Fibroblast of the conjunctiva (primary cell): Measurements from ENCODE around the gene KIAA1755.
"Not testable (repeated sequence)": the region's sequence is repeated elsewhere in the genome, so short reads cannot be mapped to it uniquely, and the experiment has no call there.

Experiments
- DNase-seq: peaks from one replicate; pipeline ENCODE4 v3.0.0-alpha.2; 2010; ENCODE audit warnings: low read depth

KIAA1755 gene

GRCh38 chr20:38261054-38261390 lies 487 bp upstream of the KIAA1755 start:
- DNase-seq, result no peak

GRCh38 chr20:38260025-38260377 lies 534 bp downstream of the KIAA1755 start:
- DNase-seq, result no peak

- no peak for DNase-seq
Measured at GRCh38 chr20:38258545-38259215, 1.9 kb downstream of the KIAA1755 start.

GRCh38 chr20:38256966-38257365 lies 3.6 kb downstream of the KIAA1755 start:
- no peak for DNase-seq

- DNase-seq, result no peak
Measured at GRCh38 chr20:38256021-38256420, 4.5 kb downstream of the KIAA1755 start.

- DNase-seq, result no peak
Measured at GRCh38 chr20:38255393-38255792, 5.1 kb downstream of the KIAA1755 start.

- DNase-seq, result not testable (repeated sequence)
Measured at GRCh38 chr20:38254621-38255020, 5.9 kb downstream of the KIAA1755 start.

- no peak for DNase-seq
Measured at GRCh38 chr20:38253571-38253970, 7.0 kb downstream of the KIAA1755 start.

GRCh38 chr20:38252292-38253288 lies 7.9 kb downstream of the KIAA1755 start:
- no peak for DNase-seq

GRCh38 chr20:38251441-38251840 lies 9.1 kb downstream of the KIAA1755 start:
- DNase-seq, result not testable (repeated sequence)

GRCh38 chr20:38250609-38251008 lies 9.9 kb downstream of the KIAA1755 start:
- no peak for DNase-seq

GRCh38 chr20:38249536-38250310 lies 10.8 kb downstream of the KIAA1755 start:
- DNase-seq, result no peak

- DNase-seq, result no peak
Measured at GRCh38 chr20:38248133-38248532, 12.4 kb downstream of the KIAA1755 start.

- DNase-seq, result not testable (repeated sequence)
Measured at GRCh38 chr20:38247725-38248124, 12.8 kb downstream of the KIAA1755 start.

- no peak for DNase-seq
Measured at GRCh38 chr20:38247166-38247509, 13.4 kb downstream of the KIAA1755 start.

- peak; percentile 31 for DNase-seq
Measured at GRCh38 chr20:38246357-38247165, 14.0 kb downstream of the KIAA1755 start.

GRCh38 chr20:38245753-38246152 lies 14.8 kb downstream of the KIAA1755 start:
- no peak for DNase-seq

DNA sequence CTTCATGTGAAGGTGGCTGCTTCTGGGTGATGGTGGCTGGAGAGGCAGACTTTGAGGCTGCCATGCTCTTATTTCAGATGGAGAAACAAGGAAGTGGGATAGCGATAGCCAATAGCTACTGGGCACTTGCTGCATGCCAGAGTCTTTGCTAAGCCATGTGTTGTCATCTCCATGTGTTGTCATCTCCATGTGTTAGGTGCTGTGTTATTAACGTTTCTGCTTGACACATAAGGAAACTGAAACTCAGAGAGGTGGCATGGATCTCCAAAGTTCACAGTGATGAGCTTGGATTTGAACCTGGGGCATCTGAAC lies 16.9 kb downstream of the KIAA1755 start:
- DNase-seq, result no peak

GRCh38 chr20:38242848-38243708 lies 17.5 kb downstream of the KIAA1755 start:
- no peak for DNase-seq

DNA sequence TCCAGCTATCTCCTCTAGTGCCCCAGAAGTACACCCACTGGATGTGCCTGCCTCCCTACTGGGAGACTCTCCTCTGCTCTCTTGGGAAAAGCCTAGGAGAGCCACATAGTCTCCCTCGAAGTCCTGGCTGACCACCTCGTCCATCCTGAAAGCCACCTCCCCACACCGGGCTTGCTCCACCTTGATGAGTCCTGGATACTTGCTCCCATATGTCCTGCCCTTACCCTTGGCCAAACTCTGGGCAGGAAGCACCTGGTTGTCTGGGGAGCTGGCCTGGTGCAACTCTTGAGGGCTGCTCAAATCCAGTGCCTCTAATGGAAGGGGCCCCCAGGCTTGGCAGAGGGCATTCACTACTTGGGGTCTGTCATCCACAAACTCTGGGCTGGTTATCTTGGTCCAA lies 19.3 kb downstream of the KIAA1755 start:
- DNase-seq, result no peak

- DNase-seq, result no peak
Measured at GRCh38 chr20:38239441-38239840, 21.1 kb downstream of the KIAA1755 start.
